ENCODE data around the gene TMPRSS5. TPM values are rescaled to one million over a fixed set of nuclear protein-coding genes. Genes with fewer than 3 reads are reported as not detected.

TMPRSS5 gene
- total and polyA plus RNA-seq, 10 of the 15 experiments (the other 5 are each of a cell fraction or from before 2014, with no cell fraction given) = 0.05 to 0.85 (median 0.34) TPM; not detected in 2

GRCh38 chr11:113693030-113693429 is 13.1 kb downstream of the TMPRSS5 start:
- no peak overlapping the region for H3K9ac ChIP-seq (ENCODE audit: control insufficient read depth, insufficient read depth, low read length)
- no peaks in the 10 kb centered on the region for H3K27me3 ChIP-seq (replicated peaks in 1 of 2; ENCODE audit: control insufficient read depth in 2 of 2, insufficient read depth in 2 of 2, low read length in 1 of 2)
- 70% methylated on average over 13 of the region's 13 CpGs for WGBS (ENCODE audit: insufficient coverage, insufficient replicate concordance, low lambda C conversion rate, missing lambda C conversion rate)
- no peak overlapping the region for H3K27ac ChIP-seq (ENCODE audit: control insufficient read depth, insufficient read depth)
- no peak overlapping the region for H3K4me3 ChIP-seq
- H3K36me3 ChIP-seq (ENCODE audit: control insufficient read depth in 2 of 2, insufficient read depth in 2 of 2, low read length in 1 of 2) = no peaks in the 10 kb centered on the region
- H3K4me1 ChIP-seq (ENCODE audit: control insufficient read depth, insufficient read depth, low read length) = no peaks in the 10 kb centered on the region
- DNase-seq (ENCODE audit: low read depth, low spot score) (no peak), FAIRE-seq (no peak), ATAC-seq (no peak)
- TF ChIP-seq CBFB (IDR thresholded peaks at IDR 0.05; ENCODE audit: low read depth) = no peak
- no TSS peak for BruUV-seq (replicated peaks)
- ChIA-PET CTCF (no interaction called here), POLR2A (no interaction called here), RAD21 (ENCODE audit: unreplicated experiment) (no interaction called here), SMC1A (ENCODE audit: uncharacterized antibody, unreplicated experiment) (no interaction called here)
- H3K4me2 ChIP-seq (ENCODE audit: control insufficient read depth, insufficient read depth) = no peak overlapping the region
- H3K9me3 ChIP-seq (replicated peaks; ENCODE audit: control insufficient read depth, insufficient read depth, low read length) = no peaks in the 10 kb centered on the region
- H4K20me1 ChIP-seq (ENCODE audit: control insufficient read depth, insufficient read depth) = no peaks in the 10 kb centered on the region
- intact Hi-C loops (cut with micrococcal nuclease; ENCODE audit: unreplicated experiment) = no loop called here
- no peaks in the 10 kb centered on the region for H3K79me2 ChIP-seq (ENCODE audit: control insufficient read depth, insufficient read depth, low read length)
- in situ Hi-C loops (cut with MboI) = no loop called here
- no peak overlapping the region for H2AFZ ChIP-seq (ENCODE audit: control insufficient read depth, low read depth, low read length)

- no TSS peak for BruUV-seq (replicated peaks)
- POLR2A ChIA-PET = no interaction called here
- TF ChIP-seq RAD21 (IDR thresholded peaks at IDR 0.05; ENCODE audit: insufficient read depth, low read depth, low read length) = peak; percentile 28; the same call in 1 of the 2 replicates
- no peak for TF ChIP-seq HDGF (IDR thresholded peaks at IDR 0.05)
- TF ChIP-seq, protein P1, sequence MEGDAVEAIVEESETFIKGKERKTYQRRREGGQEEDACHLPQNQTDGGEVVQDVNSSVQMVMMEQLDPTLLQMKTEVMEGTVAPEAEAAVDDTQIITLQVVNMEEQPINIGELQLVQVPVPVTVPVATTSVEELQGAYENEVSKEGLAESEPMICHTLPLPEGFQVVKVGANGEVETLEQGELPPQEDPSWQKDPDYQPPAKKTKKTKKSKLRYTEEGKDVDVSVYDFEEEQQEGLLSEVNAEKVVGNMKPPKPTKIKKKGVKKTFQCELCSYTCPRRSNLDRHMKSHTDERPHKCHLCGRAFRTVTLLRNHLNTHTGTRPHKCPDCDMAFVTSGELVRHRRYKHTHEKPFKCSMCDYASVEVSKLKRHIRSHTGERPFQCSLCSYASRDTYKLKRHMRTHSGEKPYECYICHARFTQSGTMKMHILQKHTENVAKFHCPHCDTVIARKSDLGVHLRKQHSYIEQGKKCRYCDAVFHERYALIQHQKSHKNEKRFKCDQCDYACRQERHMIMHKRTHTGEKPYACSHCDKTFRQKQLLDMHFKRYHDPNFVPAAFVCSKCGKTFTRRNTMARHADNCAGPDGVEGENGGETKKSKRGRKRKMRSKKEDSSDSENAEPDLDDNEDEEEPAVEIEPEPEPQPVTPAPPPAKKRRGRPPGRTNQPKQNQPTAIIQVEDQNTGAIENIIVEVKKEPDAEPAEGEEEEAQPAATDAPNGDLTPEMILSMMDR (IDR thresholded peaks at IDR 0.05 in 2 of 3, conservative IDR thresholded peaks at IDR 0.05 in 1 of 3; ENCODE audit: control insufficient read depth in 2 of 3, extremely low read depth in 1 of 3, insufficient read depth in 1 of 3, low read depth in 3 of 3, low read length in 3 of 3) = peak; percentile 38 to 68 (median 54)
- Histone ChIP-seq H3K36me3 (ENCODE audit: control insufficient read depth in 2 of 2, insufficient read depth in 2 of 2, low read length in 1 of 2) (no peaks in the 10 kb centered on the region), H3K79me2 (ENCODE audit: control insufficient read depth, insufficient read depth, low read length) (no peaks in the 10 kb centered on the region), H3K9me3 (replicated peaks; ENCODE audit: control insufficient read depth, insufficient read depth, low read length) (no peaks in the 10 kb centered on the region), H3K4me3 (no peak overlapping the region), H2AFZ (ENCODE audit: control insufficient read depth, low read depth, low read length) (no peak overlapping the region), H4K20me1 (ENCODE audit: control insufficient read depth, insufficient read depth) (no peaks in the 10 kb centered on the region), H3K27ac (ENCODE audit: control insufficient read depth, insufficient read depth) (no peak overlapping the region), H3K4me1 (ENCODE audit: control insufficient read depth, insufficient read depth, low read length) (no peaks in the 10 kb centered on the region; the same call in 1 of the 2 replicates), H3K9ac (ENCODE audit: control insufficient read depth, insufficient read depth, low read length) (no peak overlapping the region), H3K4me2 (ENCODE audit: control insufficient read depth, insufficient read depth) (no peak overlapping the region), H3K27me3 (replicated peaks in 1 of 2; ENCODE audit: control insufficient read depth in 2 of 2, insufficient read depth in 2 of 2, low read length in 1 of 2) (no peaks in the 10 kb centered on the region)
- RAD21 ChIA-PET (ENCODE audit: unreplicated experiment) = no interaction called here
- in situ Hi-C loops (cut with MboI) (no loop called here), intact Hi-C loops (cut with micrococcal nuclease; ENCODE audit: unreplicated experiment) (no loop called here)
- WGBS (ENCODE audit: insufficient coverage, insufficient replicate concordance, low lambda C conversion rate, missing lambda C conversion rate) = 57% methylated on average over 15 of the region's 15 CpGs
- CTCF ChIA-PET = no interaction called here
- FAIRE-seq (no peak), DNase-seq (ENCODE audit: low read depth, low spot score) (no peak), ATAC-seq (peak; percentile 69)
- SMC1A ChIA-PET (ENCODE audit: uncharacterized antibody, unreplicated experiment) = no interaction called here
Measured at GRCh38 chr11:113690619-113691569, 15.2 kb downstream of the TMPRSS5 start.

Data from GM12878 (cell line).